ENCODE data around the gene KCNIP4. TPM values are rescaled to one million over a fixed set of nuclear protein-coding genes. Genes with fewer than 3 reads are reported as not detected.

KCNIP4 gene
- total and polyA plus RNA-seq, 2 experiments from 2014 or later: 0.69 to 1.00 TPM

DNA sequence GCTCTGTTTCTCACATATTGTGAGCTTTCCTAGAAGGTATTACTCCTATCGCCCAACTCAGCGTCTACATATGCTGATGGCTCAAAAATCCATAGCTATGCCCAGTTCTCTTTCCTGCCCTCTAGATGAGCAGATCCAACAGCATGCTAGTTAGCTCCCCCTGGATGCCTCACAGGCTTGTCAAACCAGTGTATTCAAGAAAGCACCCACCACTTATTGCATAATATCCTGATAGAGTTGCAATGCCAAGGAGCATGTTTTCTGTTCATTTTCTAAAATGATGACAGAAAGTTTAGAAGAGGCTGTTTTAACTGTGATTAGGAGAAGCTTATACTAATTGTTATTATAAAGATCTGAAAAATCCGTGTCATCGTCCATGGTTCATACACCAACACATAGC is 1250.2 kb downstream of the KCNIP4 start:
- no peaks in the 10 kb centered on the region for H3K9me3 ChIP-seq (ENCODE audit: low read depth)
- H3K4me1 ChIP-seq (ENCODE audit: insufficient read depth): peaks cover 5% of the 10 kb centered on the region
- H3K36me3 ChIP-seq (replicated peaks; ENCODE audit: insufficient read depth, low read depth): no peaks in the 10 kb centered on the region
- DNase-seq (ENCODE audit: low spot score): no peak
- 84% methylated on average over 4 of the region's 4 CpGs for WGBS (ENCODE audit: low lambda C conversion rate, missing lambda C conversion rate)
- peaks cover 18% of the 10 kb centered on the region for H3K79me2 ChIP-seq
- no peak overlapping the region for H3K27ac ChIP-seq
- H3K9me2 ChIP-seq (replicated peaks; ENCODE audit: insufficient read depth): no peaks in the 10 kb centered on the region
- no peak overlapping the region for H3K4me2 ChIP-seq
- TF ChIP-seq, protein P1, sequence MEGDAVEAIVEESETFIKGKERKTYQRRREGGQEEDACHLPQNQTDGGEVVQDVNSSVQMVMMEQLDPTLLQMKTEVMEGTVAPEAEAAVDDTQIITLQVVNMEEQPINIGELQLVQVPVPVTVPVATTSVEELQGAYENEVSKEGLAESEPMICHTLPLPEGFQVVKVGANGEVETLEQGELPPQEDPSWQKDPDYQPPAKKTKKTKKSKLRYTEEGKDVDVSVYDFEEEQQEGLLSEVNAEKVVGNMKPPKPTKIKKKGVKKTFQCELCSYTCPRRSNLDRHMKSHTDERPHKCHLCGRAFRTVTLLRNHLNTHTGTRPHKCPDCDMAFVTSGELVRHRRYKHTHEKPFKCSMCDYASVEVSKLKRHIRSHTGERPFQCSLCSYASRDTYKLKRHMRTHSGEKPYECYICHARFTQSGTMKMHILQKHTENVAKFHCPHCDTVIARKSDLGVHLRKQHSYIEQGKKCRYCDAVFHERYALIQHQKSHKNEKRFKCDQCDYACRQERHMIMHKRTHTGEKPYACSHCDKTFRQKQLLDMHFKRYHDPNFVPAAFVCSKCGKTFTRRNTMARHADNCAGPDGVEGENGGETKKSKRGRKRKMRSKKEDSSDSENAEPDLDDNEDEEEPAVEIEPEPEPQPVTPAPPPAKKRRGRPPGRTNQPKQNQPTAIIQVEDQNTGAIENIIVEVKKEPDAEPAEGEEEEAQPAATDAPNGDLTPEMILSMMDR (IDR thresholded peaks at IDR 0.05; ENCODE audit: poor library complexity): no peak
- TF ChIP-seq EZH2phosphoT487 (IDR thresholded peaks at IDR 0.05; ENCODE audit: low read depth, severe bottlenecking, unreplicated experiment) (no peak), EZH2 (IDR thresholded peaks at IDR 0.05; ENCODE audit: borderline replicate concordance) (no peak)
- H2AFZ ChIP-seq: no peak overlapping the region
- no peaks in the 10 kb centered on the region for H3K27me3 ChIP-seq
- no peak overlapping the region for H3K4me3 ChIP-seq
- H4K20me1 ChIP-seq (ENCODE audit: insufficient read depth, poor library complexity, severe bottlenecking): no peaks in the 10 kb centered on the region

DNA sequence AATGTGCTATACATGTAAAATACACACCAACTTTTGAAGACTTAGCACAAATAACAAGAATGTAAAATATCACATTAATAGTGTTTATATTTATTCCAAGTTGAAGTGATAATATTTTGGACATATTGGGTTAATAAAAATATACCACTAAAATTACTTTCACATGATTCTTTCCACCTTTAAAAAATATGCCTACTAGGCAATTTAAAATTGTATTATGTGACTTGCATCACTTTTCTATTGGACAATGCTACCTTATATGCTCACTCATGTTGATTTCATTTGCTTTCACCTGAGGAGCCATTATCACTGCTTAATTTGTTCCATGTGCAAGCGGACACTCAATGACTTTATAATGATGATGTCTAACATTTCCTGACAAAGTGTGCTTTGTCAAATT is 1251.8 kb downstream of the KCNIP4 start:
- 83% methylated on average over 1 of the region's 1 CpG for WGBS (ENCODE audit: low lambda C conversion rate, missing lambda C conversion rate)
- H3K36me3 ChIP-seq (replicated peaks; ENCODE audit: insufficient read depth, low read depth): no peaks in the 10 kb centered on the region
- no peaks in the 10 kb centered on the region for H4K20me1 ChIP-seq (ENCODE audit: insufficient read depth, poor library complexity, severe bottlenecking)
- H3K27ac ChIP-seq: no peak overlapping the region
- H3K9me3 ChIP-seq (ENCODE audit: low read depth): no peaks in the 10 kb centered on the region
- no peaks in the 10 kb centered on the region for H3K9me2 ChIP-seq (replicated peaks; ENCODE audit: insufficient read depth)
- DNase-seq (ENCODE audit: low spot score): no peak
- H3K4me3 ChIP-seq: no peak overlapping the region
- peaks cover 14% of the 10 kb centered on the region for H3K79me2 ChIP-seq
- peaks cover 5% of the 10 kb centered on the region for H3K4me1 ChIP-seq (ENCODE audit: insufficient read depth)
- no peak overlapping the region for H3K4me2 ChIP-seq
- no peak overlapping the region for H2AFZ ChIP-seq
- TF ChIP-seq, protein P1 (IDR thresholded peaks at IDR 0.05; ENCODE audit: poor library complexity): no peak
- TF ChIP-seq EZH2phosphoT487 (IDR thresholded peaks at IDR 0.05; ENCODE audit: low read depth, severe bottlenecking, unreplicated experiment) (no peak), EZH2 (IDR thresholded peaks at IDR 0.05; ENCODE audit: borderline replicate concordance) (no peak)
- H3K27me3 ChIP-seq: no peaks in the 10 kb centered on the region

DNA sequence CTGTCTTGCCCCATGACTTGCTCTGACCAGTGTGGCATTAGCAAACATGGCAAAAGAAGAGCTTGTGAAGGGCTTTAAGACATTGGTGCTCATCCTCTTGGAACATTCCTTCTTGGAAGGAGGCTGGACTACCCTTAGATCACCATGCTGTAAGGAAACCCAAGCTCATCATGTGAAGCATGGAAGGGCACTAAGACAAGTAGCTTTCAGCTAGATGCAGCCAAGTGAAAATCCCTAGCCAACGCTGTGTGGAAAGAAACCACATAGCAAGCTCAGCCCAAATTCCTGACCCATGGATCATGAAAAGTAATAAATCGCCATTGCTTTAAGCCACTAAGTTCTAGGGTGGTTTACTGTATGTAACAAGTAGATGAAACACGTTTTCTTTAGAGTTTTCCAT is 1260.7 kb downstream of the KCNIP4 start:
- no peak overlapping the region for H3K27ac ChIP-seq
- WGBS (ENCODE audit: low lambda C conversion rate, missing lambda C conversion rate): 62% methylated on average over 3 of the region's 3 CpGs
- H3K9me3 ChIP-seq (ENCODE audit: low read depth): no peaks in the 10 kb centered on the region
- no peaks in the 10 kb centered on the region for H3K79me2 ChIP-seq
- DNase-seq (ENCODE audit: low spot score): no peak
- no peaks in the 10 kb centered on the region for H3K4me1 ChIP-seq (ENCODE audit: insufficient read depth)
- TF ChIP-seq, protein P1 (IDR thresholded peaks at IDR 0.05; ENCODE audit: poor library complexity): no peak
- no peak for TF ChIP-seq EZH2phosphoT487 (IDR thresholded peaks at IDR 0.05; ENCODE audit: low read depth, severe bottlenecking, unreplicated experiment)
- no peak for TF ChIP-seq EZH2 (IDR thresholded peaks at IDR 0.05; ENCODE audit: borderline replicate concordance)
- H3K27me3 ChIP-seq: no peaks in the 10 kb centered on the region
- H3K36me3 ChIP-seq (replicated peaks; ENCODE audit: insufficient read depth, low read depth): no peaks in the 10 kb centered on the region
- no peaks in the 10 kb centered on the region for H3K9me2 ChIP-seq (replicated peaks; ENCODE audit: insufficient read depth)
- H4K20me1 ChIP-seq (ENCODE audit: insufficient read depth, poor library complexity, severe bottlenecking): no peaks in the 10 kb centered on the region
- no peak overlapping the region for H2AFZ ChIP-seq
- no peak overlapping the region for H3K4me3 ChIP-seq
- H3K4me2 ChIP-seq: no peak overlapping the region

Measured in hepatocyte (in vitro differentiated cells).